Activated CD4-positive, alpha-beta T cell treated with anti-CD3 and anti-CD28 coated beads for 24 hours (primary cell): ENCODE results near the gene TACC2.
"Not testable (repeated sequence)": the region's sequence is repeated elsewhere in the genome, so short reads cannot be mapped to it uniquely, and the experiment has no call there.

ENCODE experiments used
- DNase-seq, 2 donors: peaks; one replicate each; pipeline ENCODE4 v3.0.0-alpha.2; 2020; ENCODE audit warnings: low read depth in 2 of 2

TACC2 gene

GRCh38 chr10:122023257-122023656 is 34.3 kb downstream of the TACC2 start:
- not testable (repeated sequence) for DNase-seq

- DNase-seq, result no peak
Observed at GRCh38 chr10:122029499-122030199, 40.7 kb downstream of the TACC2 start.

GRCh38 chr10:122030200-122030552 is 41.2 kb downstream of the TACC2 start:
- DNase-seq, result no peak

GRCh38 chr10:122033224-122033926 is 44.4 kb downstream of the TACC2 start:
- no peak for DNase-seq

- DNase-seq, result no peak
Observed at GRCh38 chr10:122034149-122034756, 45.3 kb downstream of the TACC2 start.

GRCh38 chr10:122040786-122041185 is 51.8 kb downstream of the TACC2 start:
- no peak for DNase-seq

GRCh38 chr10:122042836-122043235 is 53.9 kb downstream of the TACC2 start:
- no peak for DNase-seq

- DNase-seq, result no peak
Observed at GRCh38 chr10:122044045-122044661, 55.2 kb downstream of the TACC2 start.

- no peak for DNase-seq
Observed at GRCh38 chr10:122044713-122045112, 55.8 kb downstream of the TACC2 start.

- DNase-seq, result no peak
Observed at GRCh38 chr10:122045212-122045611, 56.2 kb downstream of the TACC2 start.

- DNase-seq, result no peak
Observed at GRCh38 chr10:122047560-122047959, 58.6 kb downstream of the TACC2 start.

- no peak for DNase-seq
Observed at GRCh38 chr10:122049076-122049475, 60.1 kb downstream of the TACC2 start.

GRCh38 chr10:122050311-122050710 is 61.3 kb downstream of the TACC2 start:
- no peak for DNase-seq

GRCh38 chr10:122050811-122051210 is 61.8 kb downstream of the TACC2 start:
- DNase-seq, result no peak

GRCh38 chr10:122051609-122052385 is 62.8 kb downstream of the TACC2 start:
- DNase-seq, result no peak

GRCh38 chr10:122052701-122053100 is 63.7 kb downstream of the TACC2 start:
- DNase-seq, result no peak

GRCh38 chr10:122053314-122053713 is 64.4 kb downstream of the TACC2 start:
- DNase-seq, result no peak

- no peak for DNase-seq
Observed at GRCh38 chr10:122054048-122055025, 65.4 kb downstream of the TACC2 start.

- DNase-seq, result no peak
Observed at GRCh38 chr10:122055252-122055651, 66.3 kb downstream of the TACC2 start.

GRCh38 chr10:122056431-122057094 is 67.6 kb downstream of the TACC2 start:
- DNase-seq, result no peak
